Measurements from ENCODE around the gene PLXDC1.

DNA sequence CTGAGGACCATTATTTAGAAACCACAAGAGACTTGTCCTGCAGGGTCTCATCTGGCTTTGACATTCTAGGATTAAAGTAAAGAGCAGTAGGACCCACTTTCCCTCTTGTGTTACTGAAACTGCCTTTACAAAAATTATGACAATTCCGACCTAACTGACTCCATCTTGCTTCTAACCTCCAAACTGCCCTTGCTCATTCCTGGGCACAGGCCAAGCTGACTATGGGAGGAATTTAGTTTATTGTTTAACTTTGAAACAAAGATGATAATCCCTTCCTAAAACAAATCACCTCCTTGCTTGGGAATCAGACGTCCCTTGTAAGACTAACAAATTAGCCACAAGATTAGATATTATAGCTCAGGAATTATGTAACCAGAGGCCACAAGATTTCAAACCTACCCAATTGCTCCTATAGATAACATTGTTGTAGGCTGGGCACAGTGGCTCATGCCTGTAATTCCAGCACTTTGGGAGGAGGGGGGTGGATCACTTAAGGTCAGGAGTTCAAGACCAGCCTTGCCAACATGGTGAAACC lies 97.3 kb downstream of the PLXDC1 start:
- TF ChIP-seq EZH2 (IDR thresholded peaks at IDR 0.05; ENCODE audit: low read depth, unreplicated experiment): no peak
- TF ChIP-seq, protein P1, sequence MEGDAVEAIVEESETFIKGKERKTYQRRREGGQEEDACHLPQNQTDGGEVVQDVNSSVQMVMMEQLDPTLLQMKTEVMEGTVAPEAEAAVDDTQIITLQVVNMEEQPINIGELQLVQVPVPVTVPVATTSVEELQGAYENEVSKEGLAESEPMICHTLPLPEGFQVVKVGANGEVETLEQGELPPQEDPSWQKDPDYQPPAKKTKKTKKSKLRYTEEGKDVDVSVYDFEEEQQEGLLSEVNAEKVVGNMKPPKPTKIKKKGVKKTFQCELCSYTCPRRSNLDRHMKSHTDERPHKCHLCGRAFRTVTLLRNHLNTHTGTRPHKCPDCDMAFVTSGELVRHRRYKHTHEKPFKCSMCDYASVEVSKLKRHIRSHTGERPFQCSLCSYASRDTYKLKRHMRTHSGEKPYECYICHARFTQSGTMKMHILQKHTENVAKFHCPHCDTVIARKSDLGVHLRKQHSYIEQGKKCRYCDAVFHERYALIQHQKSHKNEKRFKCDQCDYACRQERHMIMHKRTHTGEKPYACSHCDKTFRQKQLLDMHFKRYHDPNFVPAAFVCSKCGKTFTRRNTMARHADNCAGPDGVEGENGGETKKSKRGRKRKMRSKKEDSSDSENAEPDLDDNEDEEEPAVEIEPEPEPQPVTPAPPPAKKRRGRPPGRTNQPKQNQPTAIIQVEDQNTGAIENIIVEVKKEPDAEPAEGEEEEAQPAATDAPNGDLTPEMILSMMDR (conservative IDR thresholded peaks at IDR 0.05; ENCODE audit: low read depth in 2 of 2): no peak
- TF ChIP-seq JUNB (IDR thresholded peaks at IDR 0.05; ENCODE audit: unreplicated experiment): no peak
- TF ChIP-seq POLR2AphosphoS5 (IDR thresholded peaks at IDR 0.05; ENCODE audit: low read depth): no peak
- no peak for TF ChIP-seq EZH2phosphoT487 (IDR thresholded peaks at IDR 0.05; ENCODE audit: unreplicated experiment)
- no peak for TF ChIP-seq CREB1 (CRISPR knock-in tag; IDR thresholded peaks at IDR 0.05; ENCODE audit: low read depth)
